ENCODE data around the gene TMEM147. TPM values are rescaled to one million over a fixed set of nuclear protein-coding genes. Genes with fewer than 3 reads are reported as not detected.
"Not testable (repeated sequence)": the region's sequence is repeated elsewhere in the genome, so short reads cannot be mapped to it uniquely, and the experiment has no call there.

Gene TMEM147
- polyA plus RNA-seq, 1 donor = 48.9 TPM

- no peak for DNase-seq
These were observed 17.9 kb downstream of the TMEM147 start, which contains the start of gene ATP4A for GRCh38 chr19:35563207-35563829. TSS of gene ATP4A (minus strand) at chr19:35563658. CDS start at chr19:35563629, 29 bp downstream.

- no peak for DNase-seq
These were observed 19.8 kb downstream of the TMEM147 start for GRCh38 chr19:35565016-35565856.

- no peak for DNase-seq
These were observed 21.3 kb downstream of the TMEM147 start for GRCh38 chr19:35566738-35567137.

- no peak for DNase-seq
These were observed 23.9 kb downstream of the TMEM147 start for GRCh38 chr19:35569281-35569781.

GRCh38 chr19:35571406-35571965 is 26.1 kb downstream of the TMEM147 start:
- no peak for DNase-seq

GRCh38 chr19:35577918-35578317 is 32.5 kb downstream of the TMEM147 start:
- DNase-seq = no peak

GRCh38 chr19:35578707-35579106 is 33.3 kb downstream of the TMEM147 start:
- DNase-seq = no peak

GRCh38 chr19:35582760-35583159 is 37.3 kb downstream of the TMEM147 start:
- DNase-seq = no peak

- DNase-seq = no peak
These were observed 40.4 kb downstream of the TMEM147 start, which contains the start of gene PMIS2 for GRCh38 chr19:35585848-35586247. TSS of gene PMIS2 (plus strand) at chr19:35586173. CDS start at chr19:35586260, 87 bp downstream.

- no peak for DNase-seq
These were observed 41.9 kb downstream of the TMEM147 start for GRCh38 chr19:35587321-35587720.

GRCh38 chr19:35590875-35591274 is 45.4 kb downstream of the TMEM147 start:
- no peak for DNase-seq

- peak; percentile 25 for DNase-seq
These were observed 46.8 kb downstream of the TMEM147 start for GRCh38 chr19:35592226-35592625.

GRCh38 chr19:35595026-35595425 is 49.6 kb downstream of the TMEM147 start:
- not testable (repeated sequence) for DNase-seq

- DNase-seq = no peak
These were observed 50.5 kb downstream of the TMEM147 start for GRCh38 chr19:35595928-35596327.

- no peak for DNase-seq
These were observed 51.1 kb downstream of the TMEM147 start for GRCh38 chr19:35596366-35596999.

Other genes starting within 250 kb of the TMEM147 start
- gene CD22, start 216.4 kb upstream of the TMEM147 start, polyA plus RNA-seq (ENCODE audit: insufficient read length) = 0.72 TPM
- not detected for gene FFAR1, start 197.7 kb upstream of the TMEM147 start, polyA plus RNA-seq (ENCODE audit: insufficient read length)
- not detected for gene FFAR3, start 187.2 kb upstream of the TMEM147 start, polyA plus RNA-seq (ENCODE audit: insufficient read length)
- gene GPR42, start 174.6 kb upstream of the TMEM147 start, polyA plus RNA-seq (ENCODE audit: insufficient read length) = not detected
- 0.65 TPM for gene FFAR2, start 97.4 kb upstream of the TMEM147 start, polyA plus RNA-seq (ENCODE audit: insufficient read length)
- gene KRTDAP, start 55.2 kb upstream of the TMEM147 start, polyA plus RNA-seq (ENCODE audit: insufficient read length) = 6.6 TPM
- 4.2 TPM for gene DMKN, start 32.0 kb upstream of the TMEM147 start, polyA plus RNA-seq (ENCODE audit: insufficient read length)
- gene SBSN, start 17.3 kb upstream of the TMEM147 start, polyA plus RNA-seq (ENCODE audit: insufficient read length) = 0.74 TPM
- gene GAPDHS, start 12.2 kb upstream of the TMEM147 start, polyA plus RNA-seq (ENCODE audit: insufficient read length) = not detected
- gene ATP4A, start 18.0 kb downstream of the TMEM147 start, polyA plus RNA-seq (ENCODE audit: insufficient read length) = not detected
- gene PMIS2, start 40.5 kb downstream of the TMEM147 start, polyA plus RNA-seq (ENCODE audit: insufficient read length) = not detected
- 13.7 TPM for gene HAUS5, start 67.1 kb downstream of the TMEM147 start, polyA plus RNA-seq (ENCODE audit: insufficient read length)
- 50.1 TPM for gene RBM42, start 83.4 kb downstream of the TMEM147 start, polyA plus RNA-seq (ENCODE audit: insufficient read length)
- 3.4 TPM for gene ETV2, start 96.1 kb downstream of the TMEM147 start, polyA plus RNA-seq (ENCODE audit: insufficient read length)
- 256 TPM for gene COX6B1, start 102.7 kb downstream of the TMEM147 start, polyA plus RNA-seq (ENCODE audit: insufficient read length)
- 0.32 TPM for gene UPK1A, start 120.9 kb downstream of the TMEM147 start, polyA plus RNA-seq (ENCODE audit: insufficient read length)
- gene ZBTB32, start 158.9 kb downstream of the TMEM147 start, polyA plus RNA-seq (ENCODE audit: insufficient read length) = 0.15 TPM
- 24.6 TPM for gene KMT2B, start 172.4 kb downstream of the TMEM147 start, polyA plus RNA-seq (ENCODE audit: insufficient read length)
- gene IGFLR1, start 196.8 kb downstream of the TMEM147 start, polyA plus RNA-seq (ENCODE audit: insufficient read length) = 6.2 TPM
- 18.2 TPM for gene U2AF1L4, start 199.8 kb downstream of the TMEM147 start, polyA plus RNA-seq (ENCODE audit: insufficient read length)
- 31.7 TPM for gene PSENEN, start 200.0 kb downstream of the TMEM147 start, polyA plus RNA-seq (ENCODE audit: insufficient read length)
- 8.9 TPM for gene LIN37, start 202.9 kb downstream of the TMEM147 start, polyA plus RNA-seq (ENCODE audit: insufficient read length)
- 816 TPM for gene HSPB6, start 211.4 kb downstream of the TMEM147 start, polyA plus RNA-seq (ENCODE audit: insufficient read length)
- gene PROSER3, start 212.6 kb downstream of the TMEM147 start, polyA plus RNA-seq (ENCODE audit: insufficient read length) = 16.3 TPM
- 19.9 TPM for gene ARHGAP33, start 229.9 kb downstream of the TMEM147 start, polyA plus RNA-seq (ENCODE audit: insufficient read length)